Endothelial cell of umbilical vein (primary cell): ENCODE measurements around the gene RHOB. TPM values are rescaled to one million over a fixed set of nuclear protein-coding genes. Genes with fewer than 3 reads are reported as not detected.

Source experiments
- BruUV-seq: library from RNA; stranded (reverse); fragments of 400-500 nt; replicated peaks from 2 replicates; lab custom pipeline; 2021; lab: Mats Ljungman, UMichigan
- CTCF ChIA-PET: fragments of 300-600, 350-600 bp; sonication (Branson Sonifier 250); formaldehyde crosslinking; loops from one replicate; lab custom pipeline; 2021; ENCODE audit warnings: antibody characterized with exemption, inconsistent platforms; lab: Charles Lee
- POLR2A ChIA-PET: fragments of 300-600, 350-600 bp; sonication (Branson Sonifier 250); formaldehyde crosslinking; loops from one replicate; lab custom pipeline; 2021; ENCODE audit warnings: antibody characterized with exemption, inconsistent platforms; lab: Charles Lee
- DNase-seq: peaks from one replicate; pipeline ENCODE4 v3.0.0-alpha.2; 2011; ENCODE audit warnings: low read depth, low spot score
- FAIRE-seq: peaks from 2 replicates; lab custom pipeline; 2011; peaks lifted over from hg19 to GRCh38; lab: Jason Lieb, UNC
- H2AFZ ChIP-seq: 2 replicates; pipeline ENCODE4 v1.6.0; 2012; ENCODE audit warnings: low read depth, low read length, control low read depth, inconsistent platforms
- H3K27ac ChIP-seq: 2 replicates; pipeline ENCODE4 v1.5.1; 2011; ENCODE audit warnings: low read depth, mild to moderate bottlenecking, control low read depth, low read length, moderate library complexity; ENCODE audit not compliant: insufficient read depth
- H3K27me3 ChIP-seq, 2 experiments: 2 replicates each; pipeline versions ENCODE4 v1.6.0 to v1.6.1; 2011; ENCODE audit warnings: low read length in 2 of 2, mixed read lengths in 1 of 2; ENCODE audit not compliant: control insufficient read depth in 2 of 2, insufficient read depth in 2 of 2
- H3K36me3 ChIP-seq, 2 experiments: 2 replicates in 1 of 2; 3 replicates in 1 of 2; pipeline ENCODE4 v1.5.1; 2011; ENCODE audit warnings: low read length in 2 of 2, mild to moderate bottlenecking in 1 of 2, moderate library complexity in 1 of 2; ENCODE audit not compliant: control insufficient read depth in 2 of 2, insufficient read depth in 2 of 2; ENCODE audit errors: extremely low read depth in 1 of 2
- H3K4me1 ChIP-seq: 3 replicates; pipeline ENCODE4 v1.5.1; 2011; ENCODE audit warnings: mild to moderate bottlenecking, low read length; ENCODE audit not compliant: control insufficient read depth, insufficient read depth; ENCODE audit errors: extremely low read depth
- H3K4me2 ChIP-seq: 2 replicates; pipeline ENCODE4 v1.6.1; 2011; ENCODE audit warnings: low read length, control low read depth, mixed read lengths; ENCODE audit not compliant: insufficient read depth
- H3K4me3 ChIP-seq, 3 experiments: fragments of 200-600 bp in 1 of 3; sonication (generic), shearing (Covaris generic) in 1 of 3; replicated peaks in 1 of 3; 2 replicates each; pipeline ENCODE4 v1.5.1; 2011 to 2016; ENCODE audit warnings: control low read depth in 3 of 3, low read length in 3 of 3, mild to moderate bottlenecking in 2 of 3, inconsistent platforms in 1 of 3, low read depth in 1 of 3, moderate library complexity in 1 of 3; ENCODE audit not compliant: insufficient read depth in 1 of 3
- H3K79me2 ChIP-seq: 2 replicates; pipeline ENCODE4 v1.6.0; 2012; ENCODE audit warnings: low read length, inconsistent platforms; ENCODE audit not compliant: control insufficient read depth, insufficient read depth
- H3K9ac ChIP-seq: replicated peaks from 2 replicates; pipeline ENCODE3; 2011; ENCODE audit warnings: low read length, control low read depth; ENCODE audit not compliant: insufficient read depth; ENCODE audit errors: extremely low read depth
- H3K9me1 ChIP-seq: replicated peaks from 3 replicates; pipeline ENCODE4 v1.6.0; 2011; ENCODE audit warnings: mild to moderate bottlenecking, low read length; ENCODE audit not compliant: control insufficient read depth, insufficient read depth; ENCODE audit errors: extremely low read depth
- H3K9me3 ChIP-seq: replicated peaks from 2 replicates; pipeline ENCODE4 v1.5.1; 2012; ENCODE audit warnings: low read length, inconsistent platforms; ENCODE audit not compliant: control insufficient read depth, insufficient read depth
- H4K20me1 ChIP-seq: replicated peaks from 2 replicates; pipeline ENCODE3; 2011; ENCODE audit warnings: mild to moderate bottlenecking, low read length; ENCODE audit not compliant: control insufficient read depth, insufficient read depth; ENCODE audit errors: extremely low read depth
- FOS ChIP-seq: IDR thresholded peaks from 2 replicates; pipeline ENCODE4 v1.6.1; 2011; ENCODE audit warnings: mild to moderate bottlenecking, low read length, moderate library complexity, borderline replicate concordance; ENCODE audit not compliant: insufficient read depth
- MAX ChIP-seq: IDR thresholded peaks from 2 replicates; pipeline ENCODE4 v1.6.1; 2011; ENCODE audit not compliant: insufficient read depth, insufficient read length
- dilution Hi-C: fragments of 300-500 bp; cut with MboI; formaldehyde crosslinking; loops from one replicate; pipeline ENCODE4 v1.15.0; 2019; ENCODE audit warnings: low sequenced_read_pairs; ENCODE audit not compliant: extremely low pct_ligation_motif_present
- intact Hi-C: fragments of 100-400 bp; cut with micrococcal nuclease; formaldehyde crosslinking; loops from one replicate; pipeline ENCODE4 v1.10.0; 2022
- polyA plus RNA-seq, 4 experiments: library from polyadenylated mRNA; depleted of rRNA in 3 of 4; stranded (reverse) in 3 of 4; unstranded in 1 of 4; fragments of >200 nt; gene quantifications; 2 replicates each; pipeline versions ENCODE4 v1.2.1 to v1.2.3, GENCODE V29; 2011 to 2012; ENCODE audit warnings: missing spikeins in 1 of 4
- total RNA-seq: library from RNA; stranded (reverse); gene quantifications from 2 replicates; pipeline ENCODE4 v1.2.3, GENCODE V29; 2021

Gene RHOB
- total and polyA plus RNA-seq, 2 donors (not counting 3 experiments of a cell fraction or from before 2014, with no cell fraction given), result 830 to 1,101 TPM

GRCh38 chr2:20444993-20445910 is 1.6 kb upstream of the RHOB start:
- intact Hi-C loops, result loop anchor here (10.0 kb wide), 1 partner anchor 380 kb away; the partner anchor contains the start of gene LDAH
- Histone ChIP-seq H3K4me2 (peak overlapping the region; percentile 45), H3K4me3 (peak overlapping the region in 2 of 3 experiments; percentile 12 to 29), H3K9me1 (no peaks in the 10 kb centered on the region), H2AFZ (no peak overlapping the region), H3K27ac (peak overlapping the region; percentile 61), H3K9ac (peak overlapping the region; percentile 37), H3K4me1 (peaks cover 27% of the 10 kb centered on the region), H3K79me2 (peaks cover 35% of the 10 kb centered on the region), H3K27me3 (no peaks in the 10 kb centered on the region), H4K20me1 (no peaks in the 10 kb centered on the region), H3K9me3 (no peaks in the 10 kb centered on the region), H3K36me3 (peaks cover 2 to 15% of the 10 kb centered on the region in 2 experiments)
- FAIRE-seq (no peak), DNase-seq (peak; percentile 50)
- TF ChIP-seq FOS, result no peak
- TF ChIP-seq MAX, result no peak
- ChIA-PET POLR2A (interaction anchor here (0.7 to 5.3 kb wide), 9 partner anchors 22 to 197 kb away, joined by 5 to 50 read pairs (median 12); no protein-coding TSS in a partner anchor), CTCF (interaction anchor here (1.1 to 2.5 kb wide), 15 partner anchors 10 to 216 kb away, joined by 4 to 83 read pairs (median 7); no protein-coding TSS in a partner anchor)
- dilution Hi-C loops, result loop anchor here (10.0 kb wide), 1 partner anchor 190 kb away; no protein-coding TSS in a partner anchor
- no TSS peak for BruUV-seq
